ENCODE results near the gene SNX9. TPM values are rescaled to one million over a fixed set of nuclear protein-coding genes. Genes with fewer than 3 reads are reported as not detected.
A peak's percentile ranks its signal among the peaks of the same experiment; 100 is the strongest.

The SNX9 gene
- total RNA-seq, 1 donor from 2014 or later, result 36.0 TPM

- Histone ChIP-seq H3K4me3 (ENCODE audit: insufficient read depth, low read depth, low read length) (no peak overlapping the region), H3K36me3 (ENCODE audit: insufficient read depth, low read length) (peaks cover 31% of the 10 kb centered on the region), H3K4me2 (ENCODE audit: low read length) (no peak overlapping the region), H3K27me3 (ENCODE audit: insufficient read depth, low read length) (no peaks in the 10 kb centered on the region), H3K9me3 (ENCODE audit: insufficient read depth, low read depth, low read length) (no peaks in the 10 kb centered on the region), H2AFZ (ENCODE audit: low read depth, low read length) (no peak overlapping the region), H3K27ac (ENCODE audit: low read depth, low read length) (no peak overlapping the region), H3K4me1 (ENCODE audit: insufficient read depth, low read length) (no peaks in the 10 kb centered on the region), H4K20me1 (ENCODE audit: insufficient read depth, low read length) (peaks cover 16% of the 10 kb centered on the region), H3K79me2 (ENCODE audit: insufficient read depth, low read length) (no peaks in the 10 kb centered on the region), H3K9ac (ENCODE audit: low read length) (no peak overlapping the region)
- Mint-ChIP-seq H3K27me3 (ENCODE audit: low read depth, unreplicated experiment) (no peaks in the 10 kb centered on the region), H3K36me3 (ENCODE audit: low read depth, unreplicated experiment) (peaks cover 43% of the 10 kb centered on the region), H3K4me1 (ENCODE audit: low read depth, unreplicated experiment) (peaks cover 4% of the 10 kb centered on the region), H3K9me3 (ENCODE audit: unreplicated experiment) (no peaks in the 10 kb centered on the region), H3K4me3 (ENCODE audit: unreplicated experiment) (no peak overlapping the region), H3K27ac (ENCODE audit: unreplicated experiment) (no peak overlapping the region)
- TF ChIP-seq EZH2 (IDR thresholded peaks at IDR 0.05; ENCODE audit: insufficient read depth, low read length), result no peak
- no peak for TF ChIP-seq CTCF (IDR thresholded peaks at IDR 0.05; ENCODE audit: insufficient read depth, low read depth, low read length)
- DNase-seq (ENCODE audit: low read depth) (no peak), FAIRE-seq (no peak)
Observed at GRCh38 chr6:157885876-157886275, 62.8 kb downstream of the SNX9 start.

GRCh38 chr6:157887892-157888291, 64.8 kb downstream of the SNX9 start:
- no peak overlapping the region for H3K4me2 ChIP-seq (ENCODE audit: low read length)
- no peak overlapping the region for H3K4me3 ChIP-seq (ENCODE audit: insufficient read depth, low read depth, low read length)
- no peak for FAIRE-seq
- no peak overlapping the region for H3K9ac ChIP-seq (ENCODE audit: low read length)
- Mint-ChIP-seq H3K9me3 (ENCODE audit: unreplicated experiment) (no peaks in the 10 kb centered on the region), H3K4me1 (ENCODE audit: low read depth, unreplicated experiment) (peaks cover 8% of the 10 kb centered on the region), H3K36me3 (ENCODE audit: low read depth, unreplicated experiment) (peaks cover 30% of the 10 kb centered on the region), H3K4me3 (ENCODE audit: unreplicated experiment) (no peak overlapping the region), H3K27ac (ENCODE audit: unreplicated experiment) (no peak overlapping the region), H3K27me3 (ENCODE audit: low read depth, unreplicated experiment) (no peaks in the 10 kb centered on the region)
- H3K79me2 ChIP-seq (ENCODE audit: insufficient read depth, low read length), result no peaks in the 10 kb centered on the region
- H3K4me1 ChIP-seq (ENCODE audit: insufficient read depth, low read length), result no peaks in the 10 kb centered on the region
- H3K27me3 ChIP-seq (ENCODE audit: insufficient read depth, low read length), result no peaks in the 10 kb centered on the region
- H3K36me3 ChIP-seq (ENCODE audit: insufficient read depth, low read length), result peaks cover 30% of the 10 kb centered on the region
- H2AFZ ChIP-seq (ENCODE audit: low read depth, low read length), result no peak overlapping the region
- DNase-seq (ENCODE audit: low read depth), result no peak
- H3K9me3 ChIP-seq (ENCODE audit: insufficient read depth, low read depth, low read length), result no peaks in the 10 kb centered on the region
- H3K27ac ChIP-seq (ENCODE audit: low read depth, low read length), result no peak overlapping the region
- H4K20me1 ChIP-seq (ENCODE audit: insufficient read depth, low read length), result peaks cover 20% of the 10 kb centered on the region
- TF ChIP-seq CTCF (IDR thresholded peaks at IDR 0.05; ENCODE audit: insufficient read depth, low read depth, low read length) (no peak), EZH2 (IDR thresholded peaks at IDR 0.05; ENCODE audit: insufficient read depth, low read length) (no peak)

GRCh38 chr6:157891544-157892362, 68.7 kb downstream of the SNX9 start:
- H3K79me2 ChIP-seq (ENCODE audit: insufficient read depth, low read length), result no peaks in the 10 kb centered on the region
- H2AFZ ChIP-seq (ENCODE audit: low read depth, low read length), result no peak overlapping the region
- no peak overlapping the region for H3K4me3 ChIP-seq (ENCODE audit: insufficient read depth, low read depth, low read length)
- TF ChIP-seq EZH2 (IDR thresholded peaks at IDR 0.05; ENCODE audit: insufficient read depth, low read length) (no peak), CTCF (IDR thresholded peaks at IDR 0.05; ENCODE audit: insufficient read depth, low read depth, low read length) (no peak)
- H3K9me3 Mint-ChIP-seq (ENCODE audit: unreplicated experiment), result no peaks in the 10 kb centered on the region
- no peak for FAIRE-seq
- no peak overlapping the region for H3K27ac Mint-ChIP-seq (ENCODE audit: unreplicated experiment)
- no peak overlapping the region for H3K4me2 ChIP-seq (ENCODE audit: low read length)
- H3K36me3 Mint-ChIP-seq (ENCODE audit: low read depth, unreplicated experiment), result peaks cover 17% of the 10 kb centered on the region
- H3K36me3 ChIP-seq (ENCODE audit: insufficient read depth, low read length), result peaks cover 8% of the 10 kb centered on the region
- H3K4me1 Mint-ChIP-seq (ENCODE audit: low read depth, unreplicated experiment), result peaks cover 8% of the 10 kb centered on the region
- H4K20me1 ChIP-seq (ENCODE audit: insufficient read depth, low read length), result peaks cover 14% of the 10 kb centered on the region
- H3K4me1 ChIP-seq (ENCODE audit: insufficient read depth, low read length), result no peaks in the 10 kb centered on the region
- no peak overlapping the region for H3K27ac ChIP-seq (ENCODE audit: low read depth, low read length)
- peak; percentile 12 for DNase-seq (ENCODE audit: low read depth)
- no peaks in the 10 kb centered on the region for H3K27me3 ChIP-seq (ENCODE audit: insufficient read depth, low read length)
- no peaks in the 10 kb centered on the region for H3K9me3 ChIP-seq (ENCODE audit: insufficient read depth, low read depth, low read length)
- H3K27me3 Mint-ChIP-seq (ENCODE audit: low read depth, unreplicated experiment), result no peaks in the 10 kb centered on the region
- no peak overlapping the region for H3K9ac ChIP-seq (ENCODE audit: low read length)
- no peak overlapping the region for H3K4me3 Mint-ChIP-seq (ENCODE audit: unreplicated experiment)
